NT2/D1 (cell line): ENCODE results near the gene PEPD.
"Not testable (repeated sequence)": the region's sequence is repeated elsewhere in the genome, so short reads cannot be mapped to it uniquely, and the experiment has no call there.

ENCODE experiments used
- YY1 ChIP-seq: IDR thresholded peaks from 2 replicates; pipeline ENCODE4 v1.6.1; 2011; ENCODE audit not compliant: insufficient read length, insufficient read depth
- ZNF274 ChIP-seq: IDR thresholded peaks from 2 replicates; pipeline ENCODE4 v1.6.1; 2011; ENCODE audit warnings: mild to moderate bottlenecking, low read depth, low read length

- TF ChIP-seq ZNF274, YY1: not testable (repeated sequence)
Measured at GRCh38 chr19:33479570-33479969, 42.0 kb downstream of the PEPD start.
